Measurements from ENCODE around the gene HIVEP2. TPM values are rescaled to one million over a fixed set of nuclear protein-coding genes. Genes with fewer than 3 reads are reported as not detected.

Gene HIVEP2
- total RNA-seq, 4 donors from 2014 or later: 17.2 to 49.4 (median 21.6) TPM

DNA sequence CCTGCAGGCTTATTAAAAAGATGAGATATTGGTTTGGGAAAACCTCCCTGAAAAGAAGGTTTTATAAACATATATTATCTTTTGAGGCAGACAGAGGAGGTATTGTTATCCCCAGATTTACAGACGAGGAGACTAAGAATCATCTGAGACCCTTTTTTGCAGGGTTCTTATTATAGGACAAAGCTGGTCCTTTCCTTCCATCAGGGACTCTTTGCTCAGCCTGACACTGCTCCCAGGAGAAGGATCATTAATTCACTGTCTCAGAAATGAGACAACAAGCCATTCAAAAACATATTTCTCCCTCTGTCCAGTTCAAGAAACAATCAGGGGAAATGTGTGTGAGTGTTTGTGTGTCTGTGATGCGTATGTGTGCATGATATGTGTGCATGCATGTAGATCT lies 33.5 kb downstream of the HIVEP2 start:
- no peak for TF ChIP-seq POLR2A (IDR thresholded peaks at IDR 0.05)
- TF ChIP-seq, protein P1, sequence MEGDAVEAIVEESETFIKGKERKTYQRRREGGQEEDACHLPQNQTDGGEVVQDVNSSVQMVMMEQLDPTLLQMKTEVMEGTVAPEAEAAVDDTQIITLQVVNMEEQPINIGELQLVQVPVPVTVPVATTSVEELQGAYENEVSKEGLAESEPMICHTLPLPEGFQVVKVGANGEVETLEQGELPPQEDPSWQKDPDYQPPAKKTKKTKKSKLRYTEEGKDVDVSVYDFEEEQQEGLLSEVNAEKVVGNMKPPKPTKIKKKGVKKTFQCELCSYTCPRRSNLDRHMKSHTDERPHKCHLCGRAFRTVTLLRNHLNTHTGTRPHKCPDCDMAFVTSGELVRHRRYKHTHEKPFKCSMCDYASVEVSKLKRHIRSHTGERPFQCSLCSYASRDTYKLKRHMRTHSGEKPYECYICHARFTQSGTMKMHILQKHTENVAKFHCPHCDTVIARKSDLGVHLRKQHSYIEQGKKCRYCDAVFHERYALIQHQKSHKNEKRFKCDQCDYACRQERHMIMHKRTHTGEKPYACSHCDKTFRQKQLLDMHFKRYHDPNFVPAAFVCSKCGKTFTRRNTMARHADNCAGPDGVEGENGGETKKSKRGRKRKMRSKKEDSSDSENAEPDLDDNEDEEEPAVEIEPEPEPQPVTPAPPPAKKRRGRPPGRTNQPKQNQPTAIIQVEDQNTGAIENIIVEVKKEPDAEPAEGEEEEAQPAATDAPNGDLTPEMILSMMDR (IDR thresholded peaks at IDR 0.05): no peak
- H3K4me3 ChIP-seq (ENCODE audit: low read depth, poor library complexity, severe bottlenecking): no peak overlapping the region
- 79 to 88% methylated on average over 2 of the region's 2 CpGs for WGBS, 2 donors
- intact Hi-C loops (cut with DNase I; ENCODE audit: low total_unique reads): no loop called here
- no peak for DNase-seq (ENCODE audit: low spot score in 2 of 2)

DNA sequence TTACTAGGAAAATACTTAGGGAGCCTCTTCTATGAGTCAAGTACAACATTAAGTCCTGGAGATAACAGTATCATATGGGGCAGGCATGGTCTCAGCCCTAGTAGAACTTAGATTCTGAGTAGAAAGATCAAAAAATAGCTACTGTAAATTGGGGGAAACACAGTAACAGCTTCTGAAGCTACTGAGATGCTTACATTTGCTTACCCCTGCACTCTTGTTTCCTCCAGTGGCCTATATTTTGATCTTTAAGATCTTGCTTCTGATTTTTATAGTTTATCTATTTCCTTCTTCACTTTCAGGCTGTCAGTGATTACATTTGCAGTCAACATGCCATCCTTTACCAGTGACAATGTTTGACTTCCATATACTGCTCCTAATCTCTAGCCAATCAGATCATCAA lies 35.3 kb downstream of the HIVEP2 start:
- intact Hi-C loops (cut with DNase I; ENCODE audit: low total_unique reads): no loop called here
- no peak for TF ChIP-seq POLR2A (IDR thresholded peaks at IDR 0.05)
- TF ChIP-seq, protein P1 (IDR thresholded peaks at IDR 0.05): no peak
- no peak for DNase-seq (ENCODE audit: low spot score in 2 of 2)
- H3K4me3 ChIP-seq (ENCODE audit: low read depth, poor library complexity, severe bottlenecking): no peak overlapping the region

DNA sequence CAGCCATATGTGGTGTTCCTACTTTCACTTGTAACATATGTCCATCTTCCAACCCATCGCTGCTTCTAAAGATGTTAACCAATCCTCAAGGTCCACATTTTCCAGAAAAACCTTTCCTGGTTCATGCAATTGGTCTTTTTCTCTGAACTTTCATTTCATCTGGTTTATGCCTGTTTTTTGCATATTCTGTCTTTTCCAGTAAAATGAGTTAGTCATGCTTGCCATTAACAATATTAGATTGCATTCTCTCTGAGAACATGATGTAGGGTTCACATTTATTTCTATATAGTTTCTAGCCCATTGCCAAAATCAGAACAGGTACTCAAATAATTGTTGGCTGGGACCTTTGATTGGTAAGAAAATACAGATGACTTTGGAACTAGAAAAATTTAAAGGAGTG lies 36.7 kb downstream of the HIVEP2 start:
- no peak overlapping the region for H3K4me3 ChIP-seq (ENCODE audit: low read depth, poor library complexity, severe bottlenecking)
- intact Hi-C loops (cut with DNase I; ENCODE audit: low total_unique reads): no loop called here
- no peak for DNase-seq (ENCODE audit: low spot score in 2 of 2)
- TF ChIP-seq, protein P1 (IDR thresholded peaks at IDR 0.05): no peak
- TF ChIP-seq POLR2A (IDR thresholded peaks at IDR 0.05): no peak
- WGBS, 2 donors: 98 to 100% methylated on average over 1 of the region's 1 CpG

DNA sequence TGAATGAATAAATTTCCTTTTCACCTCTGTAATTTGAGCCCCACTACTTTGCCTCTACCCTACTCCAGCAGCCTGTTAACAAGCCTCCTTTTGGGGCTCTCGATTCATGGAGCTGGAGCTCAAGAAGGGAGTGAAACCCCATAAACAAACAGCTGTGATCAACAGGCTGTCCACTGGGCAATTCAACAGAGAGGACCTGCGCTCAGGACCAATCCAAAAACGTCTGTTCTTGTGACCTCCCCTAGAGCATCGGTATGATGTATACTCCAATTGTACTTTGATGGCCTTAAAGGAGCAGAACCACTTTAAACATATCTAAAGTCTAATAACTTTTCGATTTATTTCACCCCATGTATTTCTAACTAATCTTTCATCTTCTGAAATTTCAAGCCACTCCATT lies 37.4 kb downstream of the HIVEP2 start:
- intact Hi-C loops (cut with DNase I; ENCODE audit: low total_unique reads): no loop called here
- TF ChIP-seq, protein P1 (IDR thresholded peaks at IDR 0.05): no peak
- TF ChIP-seq POLR2A (IDR thresholded peaks at IDR 0.05): no peak
- 70 to 74% methylated on average over 5 of the region's 5 CpGs for WGBS, 2 donors
- DNase-seq (ENCODE audit: low spot score in 2 of 2): no peak
- no peak overlapping the region for H3K4me3 ChIP-seq (ENCODE audit: low read depth, poor library complexity, severe bottlenecking)

DNA sequence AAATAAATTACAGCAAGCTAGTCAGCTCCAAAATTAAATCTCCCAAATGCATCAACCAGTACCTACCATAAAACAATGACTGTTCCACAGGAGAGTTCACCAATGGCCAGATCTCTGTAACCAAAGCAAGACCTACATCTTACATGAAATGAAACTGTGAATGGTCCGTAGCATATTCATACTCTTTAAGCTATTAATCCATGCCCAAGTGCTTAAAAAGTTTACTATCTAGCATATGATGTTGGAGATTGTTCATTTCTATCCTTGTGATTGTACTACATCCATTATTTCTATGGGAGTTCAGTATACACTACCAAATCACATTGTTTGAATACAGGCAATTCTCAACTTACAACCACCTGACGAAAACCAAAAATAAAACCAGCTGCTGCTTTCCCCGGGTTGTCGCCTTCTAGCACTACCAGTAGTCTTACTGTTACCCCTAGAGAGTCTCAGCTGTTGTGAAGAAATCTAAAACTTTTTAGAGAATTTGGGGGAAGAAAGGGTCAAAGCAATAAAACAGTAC lies 38.0 kb downstream of the HIVEP2 start:
- no peak overlapping the region for H3K4me3 ChIP-seq (ENCODE audit: low read depth, poor library complexity, severe bottlenecking)
- intact Hi-C loops (cut with DNase I; ENCODE audit: low total_unique reads): no loop called here
- TF ChIP-seq, protein P1 (IDR thresholded peaks at IDR 0.05): no peak
- TF ChIP-seq POLR2A (IDR thresholded peaks at IDR 0.05): no peak
- DNase-seq (ENCODE audit: low spot score in 2 of 2): no peak
- WGBS, 2 donors: 82 to 91% methylated on average over 4 of the region's 4 CpGs

DNA sequence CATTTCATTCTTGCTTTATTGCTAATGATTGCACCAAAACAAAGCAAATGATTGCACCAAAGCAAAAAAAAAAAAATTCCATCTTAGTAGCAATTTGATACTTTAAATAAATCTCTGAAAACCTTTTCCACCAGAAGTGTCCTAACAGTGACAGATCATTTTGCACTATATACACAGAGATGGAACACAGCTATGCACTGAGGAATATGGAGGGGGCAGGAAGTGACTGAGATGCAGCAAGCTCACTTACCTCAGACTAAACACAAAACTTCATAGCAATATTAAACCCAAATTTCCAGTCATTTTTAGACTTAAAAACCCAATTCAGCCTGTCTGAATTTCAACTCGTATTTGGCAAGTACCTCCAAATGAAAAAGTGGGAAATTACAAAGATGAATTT lies 41.2 kb downstream of the HIVEP2 start:
- DNase-seq (ENCODE audit: low spot score in 2 of 2): no peak
- H3K4me3 ChIP-seq (ENCODE audit: low read depth, poor library complexity, severe bottlenecking): no peak overlapping the region
- no peak for TF ChIP-seq POLR2A (IDR thresholded peaks at IDR 0.05)
- TF ChIP-seq, protein P1 (IDR thresholded peaks at IDR 0.05): no peak
- 84 to 86% methylated on average over 1 of the region's 1 CpG for WGBS, 2 donors
- intact Hi-C loops (cut with DNase I; ENCODE audit: low total_unique reads): no loop called here

Measured in lower leg skin (tissue), 4 donors.